ENCODE data around the gene IVD. TPM values are rescaled to one million over a fixed set of nuclear protein-coding genes. Genes with fewer than 3 reads are reported as not detected.
A peak's percentile ranks its signal among the peaks of the same experiment; 100 is the strongest.

IVD gene
- total and polyA plus RNA-seq, 9 of the 15 experiments (the other 6 are each of a cell fraction or from before 2014, with no cell fraction given) = 0.15 to 4.5 (median 2.4) TPM

GRCh38 chr15:40470423-40471104 is 65.0 kb downstream of the IVD start, which contains the start of gene CHST14 (continued):
- no peak for TF ChIP-seq IRF2 (CRISPR knock-in tag; IDR thresholded peaks at IDR 0.05)
- peak; percentile 49; the same call in 1 of the 2 replicates for TF ChIP-seq NKRF (IDR thresholded peaks at IDR 0.05; ENCODE audit: borderline replicate concordance)
- 0 out of 2 replicates have a peak, but pooled peaks have one; percentile 18 for TF ChIP-seq MYC (IDR thresholded peaks at IDR 0.05; ENCODE audit: low read depth, low read length)
- no peak for TF ChIP-seq MYC (CRISPR knock-in tag; IDR thresholded peaks at IDR 0.05; ENCODE audit: borderline replicate concordance, low read depth)
- TF ChIP-seq THRA (IDR thresholded peaks at IDR 0.05) = no peak
- no peak for TF ChIP-seq PHF20 (IDR thresholded peaks at IDR 0.05; ENCODE audit: partially characterized antibody)
- peak; percentile 52; the same call in 1 of the 2 replicates for TF ChIP-seq SMAD4 (CRISPR knock-in tag; conservative IDR thresholded peaks at IDR 0.05)
- peak in 1 of 3 experiments; percentile 16; a peak in 2 of 6 replicates for TF ChIP-seq CTCF (IDR thresholded peaks at IDR 0.05 in 2 of 3, conservative IDR thresholded peaks at IDR 0.05 in 1 of 3; ENCODE audit: insufficient read depth in 2 of 3, low read depth in 1 of 3, low read length in 3 of 3)
- TF ChIP-seq ZNF318 (IDR thresholded peaks at IDR 0.05; ENCODE audit: borderline replicate concordance in 1 of 2, low read depth in 1 of 2) = no peak
- TF ChIP-seq ZKSCAN8 (CRISPR knock-in tag; IDR thresholded peaks at IDR 0.05) = no peak
- no peak for TF ChIP-seq CREB3 (tag; conservative IDR thresholded peaks at IDR 0.05; ENCODE audit: low read depth)
